ENCODE measurements around the gene ANO6. TPM values are rescaled to one million over a fixed set of nuclear protein-coding genes. Genes with fewer than 3 reads are reported as not detected.

The ANO6 gene
- total RNA-seq, 1 experiment from 2014 or later = 18.1 TPM

- intact Hi-C loops (cut with micrococcal nuclease) = no loop called here
- Histone ChIP-seq H4K20me1 (ENCODE audit: low read length) (no peaks in the 10 kb centered on the region), H3K9me2 (replicated peaks; ENCODE audit: low read length) (no peaks in the 10 kb centered on the region), H3K36me3 (ENCODE audit: low read depth, low read length) (peaks cover 7% of the 10 kb centered on the region), H3K79me2 (ENCODE audit: low read length) (no peaks in the 10 kb centered on the region), H3K4me3 (ENCODE audit: low read length) (no peak overlapping the region), H2AFZ (ENCODE audit: low read length) (no peak overlapping the region), H3K9me3 (ENCODE audit: low read length) (no peaks in the 10 kb centered on the region), H3K4me1 (ENCODE audit: insufficient read depth, low read length) (peaks cover 10% of the 10 kb centered on the region), H3K27me3 (ENCODE audit: low read length) (no peaks in the 10 kb centered on the region), H3K4me2 (ENCODE audit: low read length) (no peak overlapping the region), H3K9ac (ENCODE audit: low read length) (no peak overlapping the region), H3F3A (ENCODE audit: low read length, unreplicated experiment) (no peaks in the 10 kb centered on the region), H3K27ac (ENCODE audit: low read length) (no peak overlapping the region)
- no peak for DNase-seq
- ChIA-PET CTCF (no interaction called here), POLR2A (ENCODE audit: unreplicated experiment) (no interaction called here)
- no peak for TF ChIP-seq EZH2phosphoT487 (IDR thresholded peaks at IDR 0.05; ENCODE audit: borderline replicate concordance, low read length)
- no peak for TF ChIP-seq CTCF (conservative IDR thresholded peaks at IDR 0.05; ENCODE audit: low read depth, low read length)
- TF ChIP-seq EZH2 (IDR thresholded peaks at IDR 0.05; ENCODE audit: low read length, unreplicated experiment) = no peak
- no peak for ATAC-seq
- no TSS peak for BruUV-seq (replicated peaks)
Measured at GRCh38 chr12:45351921-45352670, 136.2 kb downstream of the ANO6 start.

DNA sequence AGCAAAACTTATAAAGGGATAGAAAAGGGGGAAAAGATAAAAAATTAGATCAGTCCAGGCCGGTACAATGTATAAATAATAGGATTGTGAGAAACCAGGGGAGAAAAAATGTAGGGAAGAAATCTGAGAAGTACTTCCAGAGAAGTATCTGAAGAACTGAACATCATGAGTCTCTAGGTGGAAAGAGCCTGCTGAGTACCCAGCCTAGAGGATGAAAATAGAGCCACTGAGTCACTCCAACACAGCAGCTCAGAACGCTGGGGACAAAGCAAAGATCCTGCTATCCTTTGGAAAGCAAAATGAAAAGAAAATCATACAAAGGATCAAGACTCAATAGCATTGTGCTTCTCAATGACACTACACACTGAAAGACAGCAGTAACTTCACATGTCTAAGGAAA, 138.0 kb downstream of the ANO6 start:
- peaks cover 7% of the 10 kb centered on the region for H3K36me3 ChIP-seq (ENCODE audit: low read depth, low read length)
- ATAC-seq (no peak), DNase-seq (no peak)
- no peak overlapping the region for H3K27ac ChIP-seq (ENCODE audit: low read length)
- intact Hi-C loops (cut with micrococcal nuclease) = no loop called here
- H3K4me1 ChIP-seq (ENCODE audit: insufficient read depth, low read length) = peaks cover 10% of the 10 kb centered on the region
- no peak for TF ChIP-seq EZH2phosphoT487 (IDR thresholded peaks at IDR 0.05; ENCODE audit: borderline replicate concordance, low read length)
- no peak for TF ChIP-seq EZH2 (IDR thresholded peaks at IDR 0.05; ENCODE audit: low read length, unreplicated experiment)
- TF ChIP-seq CTCF (conservative IDR thresholded peaks at IDR 0.05; ENCODE audit: low read depth, low read length) = no peak
- no peaks in the 10 kb centered on the region for H3K27me3 ChIP-seq (ENCODE audit: low read length)
- H3K9ac ChIP-seq (ENCODE audit: low read length) = no peak overlapping the region
- no peaks in the 10 kb centered on the region for H3F3A ChIP-seq (ENCODE audit: low read length, unreplicated experiment)
- no TSS peak for BruUV-seq (replicated peaks)
- no peak overlapping the region for H3K4me2 ChIP-seq (ENCODE audit: low read length)
- H3K9me2 ChIP-seq (replicated peaks; ENCODE audit: low read length) = no peaks in the 10 kb centered on the region
- POLR2A ChIA-PET (ENCODE audit: unreplicated experiment) = no interaction called here
- no peak overlapping the region for H2AFZ ChIP-seq (ENCODE audit: low read length)
- no peaks in the 10 kb centered on the region for H3K79me2 ChIP-seq (ENCODE audit: low read length)
- CTCF ChIA-PET = no interaction called here
- no peak overlapping the region for H3K4me3 ChIP-seq (ENCODE audit: low read length)
- no peaks in the 10 kb centered on the region for H4K20me1 ChIP-seq (ENCODE audit: low read length)
- no peaks in the 10 kb centered on the region for H3K9me3 ChIP-seq (ENCODE audit: low read length)

DNA sequence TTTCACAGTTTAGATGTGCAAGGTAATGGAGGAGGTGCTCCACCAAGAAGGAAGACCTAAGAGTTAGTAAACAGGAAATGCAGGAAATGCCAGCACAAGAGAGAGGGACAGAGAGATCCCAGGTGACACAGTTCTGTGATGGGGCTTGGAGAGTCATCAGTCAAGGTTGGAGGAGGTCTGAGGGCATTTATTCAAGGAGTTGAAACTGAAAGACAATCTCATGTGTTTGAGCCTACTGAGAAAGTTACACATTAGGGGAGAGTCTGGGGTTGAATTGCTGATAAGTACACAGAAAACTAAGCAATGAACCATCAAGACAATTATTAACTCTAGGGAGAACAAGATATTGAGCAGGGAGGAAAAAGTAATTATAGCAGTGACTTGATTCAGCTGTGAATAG, 138.5 kb downstream of the ANO6 start:
- Histone ChIP-seq H3K27me3 (ENCODE audit: low read length) (no peaks in the 10 kb centered on the region), H3K9me2 (replicated peaks; ENCODE audit: low read length) (no peaks in the 10 kb centered on the region), H3K9ac (ENCODE audit: low read length) (no peak overlapping the region), H3K9me3 (ENCODE audit: low read length) (no peaks in the 10 kb centered on the region), H3K36me3 (ENCODE audit: low read depth, low read length) (peaks cover 7% of the 10 kb centered on the region), H4K20me1 (ENCODE audit: low read length) (no peaks in the 10 kb centered on the region), H3K4me1 (ENCODE audit: insufficient read depth, low read length) (peaks cover 10% of the 10 kb centered on the region), H3K4me2 (ENCODE audit: low read length) (no peak overlapping the region), H3F3A (ENCODE audit: low read length, unreplicated experiment) (no peaks in the 10 kb centered on the region), H3K27ac (ENCODE audit: low read length) (no peak overlapping the region), H3K4me3 (ENCODE audit: low read length) (no peak overlapping the region), H2AFZ (ENCODE audit: low read length) (no peak overlapping the region), H3K79me2 (ENCODE audit: low read length) (no peaks in the 10 kb centered on the region)
- CTCF ChIA-PET = no interaction called here
- DNase-seq (no peak), ATAC-seq (no peak)
- POLR2A ChIA-PET (ENCODE audit: unreplicated experiment) = no interaction called here
- TF ChIP-seq EZH2 (IDR thresholded peaks at IDR 0.05; ENCODE audit: low read length, unreplicated experiment) (no peak), CTCF (conservative IDR thresholded peaks at IDR 0.05; ENCODE audit: low read depth, low read length) (no peak), EZH2phosphoT487 (IDR thresholded peaks at IDR 0.05; ENCODE audit: borderline replicate concordance, low read length) (no peak)
- BruUV-seq (replicated peaks) = no TSS peak
- intact Hi-C loops (cut with micrococcal nuclease) = no loop called here

All from PC-3 (cell line).